C4-2B (cell line): ENCODE data around the gene LHX2.

Experiments
- ZFX ChIP-seq: fragments of 450-650 bp; IDR thresholded peaks from 2 replicates; pipeline ENCODE4 v1.6.1; 2017
- TF ChIP-seq, protein P1 (sequence below): fragments of 450-650 bp; conservative IDR thresholded peaks from 2 replicates; pipeline ENCODE4 v1.5.1; 2017; ENCODE audit warnings: mild to moderate bottlenecking

DNA sequence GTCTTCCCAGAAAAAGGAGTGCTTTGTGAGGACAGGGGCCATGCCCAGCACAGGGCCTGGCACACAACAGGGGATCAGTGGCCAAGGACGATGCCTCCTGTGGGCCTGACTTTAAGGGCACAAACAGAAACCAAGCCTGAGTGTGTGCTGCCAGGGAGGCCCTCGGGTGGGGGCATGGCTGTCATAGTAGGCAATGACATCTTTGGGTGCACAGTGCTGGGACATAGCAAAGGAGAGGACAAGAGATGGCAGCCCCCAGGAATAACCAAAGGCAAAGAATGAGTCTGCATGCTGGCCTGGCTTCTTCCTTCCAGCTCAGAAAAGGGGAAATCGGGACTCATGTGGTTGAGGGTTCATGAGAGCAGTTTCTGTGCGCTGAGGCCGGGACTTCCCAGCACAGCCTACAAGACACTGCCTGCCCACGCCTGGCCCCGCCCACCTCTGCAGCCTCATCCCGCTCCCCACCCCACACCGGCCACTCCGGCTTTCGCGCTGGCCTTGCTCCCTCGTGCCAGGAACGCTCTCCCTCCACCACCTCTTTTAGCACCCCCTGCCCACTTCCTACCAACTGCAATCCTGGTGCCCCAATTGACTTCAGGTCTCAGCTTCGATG lies 13.8 kb upstream of the LHX2 start:
- TF ChIP-seq, protein P1, sequence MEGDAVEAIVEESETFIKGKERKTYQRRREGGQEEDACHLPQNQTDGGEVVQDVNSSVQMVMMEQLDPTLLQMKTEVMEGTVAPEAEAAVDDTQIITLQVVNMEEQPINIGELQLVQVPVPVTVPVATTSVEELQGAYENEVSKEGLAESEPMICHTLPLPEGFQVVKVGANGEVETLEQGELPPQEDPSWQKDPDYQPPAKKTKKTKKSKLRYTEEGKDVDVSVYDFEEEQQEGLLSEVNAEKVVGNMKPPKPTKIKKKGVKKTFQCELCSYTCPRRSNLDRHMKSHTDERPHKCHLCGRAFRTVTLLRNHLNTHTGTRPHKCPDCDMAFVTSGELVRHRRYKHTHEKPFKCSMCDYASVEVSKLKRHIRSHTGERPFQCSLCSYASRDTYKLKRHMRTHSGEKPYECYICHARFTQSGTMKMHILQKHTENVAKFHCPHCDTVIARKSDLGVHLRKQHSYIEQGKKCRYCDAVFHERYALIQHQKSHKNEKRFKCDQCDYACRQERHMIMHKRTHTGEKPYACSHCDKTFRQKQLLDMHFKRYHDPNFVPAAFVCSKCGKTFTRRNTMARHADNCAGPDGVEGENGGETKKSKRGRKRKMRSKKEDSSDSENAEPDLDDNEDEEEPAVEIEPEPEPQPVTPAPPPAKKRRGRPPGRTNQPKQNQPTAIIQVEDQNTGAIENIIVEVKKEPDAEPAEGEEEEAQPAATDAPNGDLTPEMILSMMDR: no peak
- no peak for TF ChIP-seq ZFX
